GM21367 (cell line): ENCODE results near the gene CETN3.
A peak's percentile ranks its signal among the peaks of the same experiment; 100 is the strongest.
"Not testable (repeated sequence)": the region's sequence is repeated elsewhere in the genome, so short reads cannot be mapped to it uniquely, and the experiment has no call there.

Experiments
- ATAC-seq: cut with Tn5 transposase; IDR thresholded peaks from one replicate; pipeline ENCODE4 v1.9.1; 2021; ENCODE audit not compliant: unreplicated experiment

CETN3 gene

GRCh38 chr5:90384389-90384788 lies 25.2 kb downstream of the CETN3 start:
- ATAC-seq = no peak

- ATAC-seq = no peak
Observed at GRCh38 chr5:90383903-90384302, 25.7 kb downstream of the CETN3 start.

GRCh38 chr5:90381213-90381929 lies 28.2 kb downstream of the CETN3 start:
- no peak for ATAC-seq

GRCh38 chr5:90379652-90380051 lies 29.9 kb downstream of the CETN3 start:
- no peak for ATAC-seq

GRCh38 chr5:90378752-90379151 lies 30.8 kb downstream of the CETN3 start:
- ATAC-seq = no peak

GRCh38 chr5:90371269-90371668 lies 38.3 kb downstream of the CETN3 start:
- ATAC-seq = not testable (repeated sequence)

- ATAC-seq = no peak
Observed at GRCh38 chr5:90368454-90369246, 40.9 kb downstream of the CETN3 start.

- ATAC-seq = no peak
Observed at GRCh38 chr5:90367879-90368278, 41.7 kb downstream of the CETN3 start.

- ATAC-seq = no peak
Observed at GRCh38 chr5:90366948-90367347, 42.6 kb downstream of the CETN3 start.

- no peak for ATAC-seq
Observed at GRCh38 chr5:90365328-90365727, 44.2 kb downstream of the CETN3 start.

GRCh38 chr5:90359073-90359920 lies 50.3 kb downstream of the CETN3 start:
- no peak for ATAC-seq

- no peak for ATAC-seq
Observed at GRCh38 chr5:90356622-90357021, 52.9 kb downstream of the CETN3 start.

GRCh38 chr5:90356176-90356575 lies 53.4 kb downstream of the CETN3 start:
- no peak for ATAC-seq

GRCh38 chr5:90355635-90356034 lies 53.9 kb downstream of the CETN3 start:
- no peak for ATAC-seq

- no peak for ATAC-seq
Observed at GRCh38 chr5:90353254-90353653, 56.3 kb downstream of the CETN3 start.

- ATAC-seq = no peak
Observed at GRCh38 chr5:90351101-90351500, 58.5 kb downstream of the CETN3 start.

GRCh38 chr5:90347462-90347861 lies 62.1 kb downstream of the CETN3 start:
- ATAC-seq = peak; percentile 58

GRCh38 chr5:90345684-90346083 lies 63.9 kb downstream of the CETN3 start:
- ATAC-seq = no peak

- ATAC-seq = no peak
Observed at GRCh38 chr5:90344689-90345088, 64.9 kb downstream of the CETN3 start.

- not testable (repeated sequence) for ATAC-seq
Observed at GRCh38 chr5:90343731-90344130, 65.8 kb downstream of the CETN3 start.

- no peak for ATAC-seq
Observed at GRCh38 chr5:90342576-90342975, 67.0 kb downstream of the CETN3 start.
